ENCODE data around the gene SUV39H1.
"Not testable (repeated sequence)": the region's sequence is repeated elsewhere in the genome, so short reads cannot be mapped to it uniquely, and the experiment has no call there.

Gene SUV39H1, protein sequence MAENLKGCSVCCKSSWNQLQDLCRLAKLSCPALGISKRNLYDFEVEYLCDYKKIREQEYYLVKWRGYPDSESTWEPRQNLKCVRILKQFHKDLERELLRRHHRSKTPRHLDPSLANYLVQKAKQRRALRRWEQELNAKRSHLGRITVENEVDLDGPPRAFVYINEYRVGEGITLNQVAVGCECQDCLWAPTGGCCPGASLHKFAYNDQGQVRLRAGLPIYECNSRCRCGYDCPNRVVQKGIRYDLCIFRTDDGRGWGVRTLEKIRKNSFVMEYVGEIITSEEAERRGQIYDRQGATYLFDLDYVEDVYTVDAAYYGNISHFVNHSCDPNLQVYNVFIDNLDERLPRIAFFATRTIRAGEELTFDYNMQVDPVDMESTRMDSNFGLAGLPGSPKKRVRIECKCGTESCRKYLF

DNA sequence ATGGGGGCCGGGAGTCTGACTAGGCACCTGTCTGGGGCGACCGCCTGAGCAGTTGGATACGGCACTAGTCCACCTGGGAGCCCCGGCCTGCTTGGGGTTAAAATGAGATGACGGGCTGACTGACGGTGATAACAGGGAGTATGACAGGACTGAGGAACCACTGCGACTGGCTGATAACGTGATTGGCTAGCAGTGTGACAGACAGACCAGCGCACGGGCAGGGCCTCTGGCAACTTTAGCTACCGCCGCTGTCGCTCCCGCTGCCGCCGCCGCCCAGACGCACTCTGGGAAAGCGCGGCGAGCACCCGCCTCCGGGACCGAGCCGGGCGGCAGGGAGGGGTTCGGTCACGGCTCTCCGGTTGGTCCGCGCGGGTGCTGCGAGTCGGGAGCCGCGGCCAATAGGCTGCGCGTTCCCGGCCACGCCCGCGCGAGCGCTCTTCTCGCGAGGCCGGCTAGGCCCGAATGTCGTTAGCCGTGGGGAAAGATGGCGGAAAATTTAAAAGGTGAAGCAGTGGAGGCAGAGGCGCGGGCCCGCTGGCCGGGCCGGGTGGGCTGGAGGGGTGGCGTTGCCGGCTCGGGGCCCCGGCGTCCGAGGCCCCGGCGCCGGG, at the start of gene SUV39H1:
Gene SUV39H1, plus strand, starts transcription at position 434 of the 608 bp plus-strand sequence. Its CDS starts 51 bp downstream, at position 485.
- Histone ChIP-seq H3K9ac (ENCODE audit: low read length) (peak within 1 kb of the TSS; percentile 71), H3K9me3 (ENCODE audit: control insufficient read depth, insufficient read depth, low read depth, low read length) (peaks cover 22% of the 10 kb centered on the region; the same call in 1 of the 2 replicates), H3K27me3 (ENCODE audit: control insufficient read depth, insufficient read depth, low read length) (peaks cover 8% of the 10 kb centered on the region; the same call in 1 of the 2 replicates), H3K4me3 (ENCODE audit: low read depth, low read length) (peak within 1 kb of the TSS; percentile 73), H3K27ac (ENCODE audit: low read depth, low read length) (peak within 1 kb of the TSS; percentile 59; the same call in 1 of the 2 replicates), H3K36me3 (ENCODE audit: control insufficient read depth, insufficient read depth, low read length) (peaks cover 21% of the 10 kb centered on the region), H3K4me1 (ENCODE audit: control insufficient read depth, insufficient read depth, low read length) (peaks cover 29% of the 10 kb centered on the region)

DNA sequence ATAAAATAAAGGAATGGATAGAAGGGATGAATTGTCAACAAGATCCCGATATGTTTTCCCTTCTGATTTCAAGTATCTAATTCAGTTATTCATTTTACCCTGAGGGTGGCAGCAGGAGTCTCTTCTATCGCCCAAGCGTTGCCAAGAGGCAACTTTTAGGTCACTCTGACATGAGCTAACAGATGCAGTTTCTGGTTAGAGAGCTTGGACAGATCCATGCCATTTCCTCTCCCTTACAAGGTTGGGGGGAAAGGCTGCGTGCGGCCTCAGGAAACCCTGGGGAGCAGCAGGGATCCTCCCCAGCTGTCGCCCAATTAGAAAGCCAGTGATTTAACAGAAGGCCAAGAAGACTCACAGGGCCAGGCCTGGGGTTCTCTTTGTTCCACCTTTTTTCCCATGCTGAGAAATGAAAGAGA, 48.2 kb upstream of the SUV39H1 start:
- H3K9ac ChIP-seq (ENCODE audit: low read length), result no peak overlapping the region
- H3K4me1 ChIP-seq (ENCODE audit: control insufficient read depth, insufficient read depth, low read length), result no peaks in the 10 kb centered on the region; the same call in 1 of the 2 replicates
- no peak overlapping the region for H3K4me3 ChIP-seq (ENCODE audit: low read depth, low read length)
- H3K27ac ChIP-seq (ENCODE audit: low read depth, low read length), result no peak overlapping the region
- no peaks in the 10 kb centered on the region for H3K27me3 ChIP-seq (ENCODE audit: control insufficient read depth, insufficient read depth, low read length)
- no peaks in the 10 kb centered on the region for H3K36me3 ChIP-seq (ENCODE audit: control insufficient read depth, insufficient read depth, low read length)
- H3K9me3 ChIP-seq (ENCODE audit: control insufficient read depth, insufficient read depth, low read depth, low read length), result peaks cover 5% of the 10 kb centered on the region; the same call in 1 of the 2 replicates

DNA sequence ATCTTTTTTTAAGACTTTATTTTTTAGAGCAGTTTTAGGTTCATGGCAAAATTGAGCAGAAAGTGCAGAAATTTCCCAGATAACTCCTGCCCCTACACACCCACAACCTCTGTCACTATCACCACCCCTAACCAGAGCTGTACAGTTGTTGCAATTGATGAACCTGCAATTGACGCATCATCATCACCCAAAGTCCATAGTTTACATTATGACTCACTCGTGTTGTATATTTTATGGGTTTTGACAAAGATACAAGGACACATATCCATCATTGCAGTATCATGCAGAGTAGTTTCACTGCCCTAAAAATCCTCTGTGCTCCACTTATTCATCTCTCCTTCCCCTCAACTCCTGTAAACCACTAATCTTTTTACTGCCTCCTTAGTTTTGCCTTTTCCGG, 47.4 kb upstream of the SUV39H1 start:
- no peak overlapping the region for H3K9ac ChIP-seq (ENCODE audit: low read length)
- peaks cover 5% of the 10 kb centered on the region; the same call in 1 of the 2 replicates for H3K9me3 ChIP-seq (ENCODE audit: control insufficient read depth, insufficient read depth, low read depth, low read length)
- H3K27ac ChIP-seq (ENCODE audit: low read depth, low read length), result no peak overlapping the region
- H3K4me1 ChIP-seq (ENCODE audit: control insufficient read depth, insufficient read depth, low read length), result peaks cover 2% of the 10 kb centered on the region; the same call in 1 of the 2 replicates
- H3K36me3 ChIP-seq (ENCODE audit: control insufficient read depth, insufficient read depth, low read length), result no peaks in the 10 kb centered on the region
- H3K27me3 ChIP-seq (ENCODE audit: control insufficient read depth, insufficient read depth, low read length), result no peaks in the 10 kb centered on the region
- no peak overlapping the region for H3K4me3 ChIP-seq (ENCODE audit: low read depth, low read length)

DNA sequence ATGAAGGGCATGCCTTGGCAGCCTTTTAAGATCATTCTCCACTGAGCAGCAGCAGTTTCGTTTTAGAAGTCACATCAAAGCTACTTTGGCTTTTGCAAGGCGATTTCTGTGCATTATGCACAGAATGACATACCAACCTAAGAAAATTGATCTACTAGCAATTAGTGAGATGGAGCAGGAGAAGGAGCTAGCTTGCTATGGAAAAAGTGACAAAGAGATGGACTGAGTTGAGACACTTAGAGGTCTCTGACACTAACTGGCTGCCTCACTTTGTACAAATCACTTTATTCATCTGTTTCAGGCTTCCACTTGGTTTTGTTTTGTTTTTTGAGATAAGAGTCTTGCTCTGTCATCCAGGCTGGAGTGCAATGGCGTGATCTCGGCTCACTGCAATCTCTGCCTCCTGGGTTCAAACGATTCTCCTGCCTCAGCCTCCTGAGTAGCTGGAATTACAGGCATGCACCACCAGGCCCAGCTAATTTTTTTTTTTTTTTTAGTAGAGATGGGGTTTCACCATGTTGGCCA, 44.4 kb upstream of the SUV39H1 start:
- H3K27ac ChIP-seq (ENCODE audit: low read depth, low read length), result not testable (repeated sequence)

DNA sequence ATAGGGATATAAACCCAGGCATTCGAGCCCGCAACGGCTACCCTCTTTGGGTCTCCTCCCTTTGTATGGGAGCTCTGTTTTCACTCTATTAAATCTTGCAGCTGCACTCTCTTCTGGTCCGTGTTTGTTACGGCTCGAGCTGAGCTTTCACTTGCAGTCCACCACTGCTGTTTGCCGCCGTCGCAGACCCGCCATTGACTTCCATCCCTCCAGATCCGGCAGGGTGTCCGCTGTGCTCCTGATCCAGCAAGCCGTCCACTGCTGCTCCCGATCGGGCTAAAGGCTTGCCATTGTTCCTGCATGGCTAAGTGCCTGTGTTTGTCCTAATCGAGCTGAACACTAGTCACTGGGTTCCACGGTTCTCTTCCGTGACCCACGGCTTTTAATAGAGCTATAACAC, 41.8 kb upstream of the SUV39H1 start:
- not testable (repeated sequence) for H3K27ac ChIP-seq (ENCODE audit: low read depth, low read length); H3K36me3 ChIP-seq (ENCODE audit: control insufficient read depth, insufficient read depth, low read length); H3K27me3 ChIP-seq (ENCODE audit: control insufficient read depth, insufficient read depth, low read length); H3K9ac ChIP-seq (ENCODE audit: low read length); H3K4me3 ChIP-seq (ENCODE audit: low read depth, low read length); H3K4me1 ChIP-seq (ENCODE audit: control insufficient read depth, insufficient read depth, low read length)
- peaks cover 20% of the 10 kb centered on the region; the same call in 1 of the 2 replicates for H3K9me3 ChIP-seq (ENCODE audit: control insufficient read depth, insufficient read depth, low read depth, low read length)

More for the DNA sequence above, 44.4 kb upstream of the SUV39H1 start:
- not testable (repeated sequence) for H3K36me3 ChIP-seq (ENCODE audit: control insufficient read depth, insufficient read depth, low read length); H3K9ac ChIP-seq (ENCODE audit: low read length); H3K4me1 ChIP-seq (ENCODE audit: control insufficient read depth, insufficient read depth, low read length); H3K27me3 ChIP-seq (ENCODE audit: control insufficient read depth, insufficient read depth, low read length); H3K4me3 ChIP-seq (ENCODE audit: low read depth, low read length)
- peaks cover 15% of the 10 kb centered on the region; the same call in 1 of the 2 replicates for H3K9me3 ChIP-seq (ENCODE audit: control insufficient read depth, insufficient read depth, low read depth, low read length)

DNA sequence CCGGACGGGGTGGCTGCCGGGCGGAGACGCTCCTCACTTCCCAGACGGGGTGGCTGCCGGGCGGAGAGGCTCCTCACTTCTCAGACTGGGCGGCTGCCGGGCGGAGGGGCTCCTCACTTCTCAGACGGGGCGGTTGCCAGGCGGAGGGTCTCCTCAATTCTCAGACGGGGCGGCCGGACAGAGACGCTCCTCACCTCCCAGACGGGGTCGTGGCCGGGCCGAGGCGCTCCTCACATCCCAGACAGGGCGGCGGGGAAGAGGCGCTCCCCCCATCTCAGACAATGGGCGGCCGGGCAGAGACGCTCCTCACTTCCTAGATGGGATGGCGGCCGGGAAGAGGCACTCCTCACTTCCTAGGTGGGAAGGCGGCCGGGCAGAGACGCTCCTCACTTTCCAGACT, 36.8 kb upstream of the SUV39H1 start:
- not testable (repeated sequence) for H3K4me3 ChIP-seq (ENCODE audit: low read depth, low read length); H3K9ac ChIP-seq (ENCODE audit: low read length); H3K36me3 ChIP-seq (ENCODE audit: control insufficient read depth, insufficient read depth, low read length); H3K27ac ChIP-seq (ENCODE audit: low read depth, low read length); H3K4me1 ChIP-seq (ENCODE audit: control insufficient read depth, insufficient read depth, low read length); H3K27me3 ChIP-seq (ENCODE audit: control insufficient read depth, insufficient read depth, low read length)
- H3K9me3 ChIP-seq (ENCODE audit: control insufficient read depth, insufficient read depth, low read depth, low read length), result peaks cover 34% of the 10 kb centered on the region

DNA sequence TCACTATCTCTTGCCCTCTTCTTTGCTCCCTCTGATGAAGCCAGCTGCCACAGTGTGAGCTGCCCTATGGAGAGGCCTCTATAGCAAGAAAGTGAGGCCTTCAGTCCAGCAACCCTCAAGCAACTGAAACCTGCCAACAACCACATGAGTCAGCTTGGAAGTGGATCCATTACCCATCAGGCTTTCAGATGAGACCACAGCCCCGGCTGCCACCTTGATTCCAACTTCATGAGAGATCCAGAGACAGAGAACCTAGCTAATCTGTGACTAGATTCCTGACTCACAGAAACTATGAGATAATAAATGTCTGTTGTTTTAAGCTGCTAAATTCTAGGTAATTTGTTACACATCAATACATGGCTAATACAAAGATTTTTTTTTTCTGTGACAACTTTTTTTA, 33.3 kb upstream of the SUV39H1 start:
- H3K27ac ChIP-seq (ENCODE audit: low read depth, low read length), result no peak overlapping the region
- H3K9me3 ChIP-seq (ENCODE audit: control insufficient read depth, insufficient read depth, low read depth, low read length), result peaks cover 19% of the 10 kb centered on the region
- no peak overlapping the region for H3K9ac ChIP-seq (ENCODE audit: low read length)
- no peaks in the 10 kb centered on the region for H3K27me3 ChIP-seq (ENCODE audit: control insufficient read depth, insufficient read depth, low read length)
- H3K36me3 ChIP-seq (ENCODE audit: control insufficient read depth, insufficient read depth, low read length), result no peaks in the 10 kb centered on the region
- H3K4me3 ChIP-seq (ENCODE audit: low read depth, low read length), result no peak overlapping the region
- no peaks in the 10 kb centered on the region for H3K4me1 ChIP-seq (ENCODE audit: control insufficient read depth, insufficient read depth, low read length)

DNA sequence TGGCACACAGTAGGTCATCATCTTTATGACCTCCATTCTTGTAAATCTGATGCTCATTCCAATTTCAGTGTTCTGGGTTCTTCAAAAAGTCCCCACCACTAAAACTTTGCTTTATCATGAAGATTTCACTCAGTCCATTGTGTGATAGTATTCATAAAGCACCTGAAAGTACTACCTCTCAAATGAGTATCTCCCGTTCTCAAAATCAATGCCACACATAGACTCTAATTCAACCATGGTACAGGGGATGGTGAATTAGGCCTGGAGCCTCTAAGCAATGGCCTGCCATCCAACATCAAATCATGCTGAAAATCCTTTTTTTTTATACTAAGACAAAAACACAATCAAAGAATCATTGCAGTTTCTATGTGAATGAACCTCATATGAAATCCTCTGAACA, 32.4 kb upstream of the SUV39H1 start:
- H3K27me3 ChIP-seq (ENCODE audit: control insufficient read depth, insufficient read depth, low read length), result no peaks in the 10 kb centered on the region
- no peak overlapping the region for H3K4me3 ChIP-seq (ENCODE audit: low read depth, low read length)
- H3K4me1 ChIP-seq (ENCODE audit: control insufficient read depth, insufficient read depth, low read length), result no peaks in the 10 kb centered on the region
- no peak overlapping the region for H3K9ac ChIP-seq (ENCODE audit: low read length)
- peaks cover 19% of the 10 kb centered on the region for H3K9me3 ChIP-seq (ENCODE audit: control insufficient read depth, insufficient read depth, low read depth, low read length)
- no peak overlapping the region for H3K27ac ChIP-seq (ENCODE audit: low read depth, low read length)
- no peaks in the 10 kb centered on the region for H3K36me3 ChIP-seq (ENCODE audit: control insufficient read depth, insufficient read depth, low read length)

DNA sequence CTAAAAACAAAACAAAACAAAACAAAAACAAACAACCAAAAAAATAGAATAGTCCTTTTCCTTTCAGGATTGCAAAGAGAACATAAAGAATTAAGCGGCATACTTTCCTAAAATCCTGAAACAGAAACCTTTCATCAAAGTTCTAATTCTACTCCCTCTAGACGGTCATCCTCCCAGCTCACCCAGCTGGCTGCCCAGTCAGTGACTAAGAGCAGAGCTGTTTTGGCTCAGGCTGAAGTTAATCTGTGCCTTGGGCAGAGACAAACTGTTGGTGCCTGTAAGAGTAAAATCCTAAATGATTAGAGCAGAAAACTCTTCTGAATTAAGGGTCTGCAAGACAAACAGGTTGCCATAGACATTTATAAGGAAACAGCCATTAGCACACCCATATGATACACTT, 30.5 kb upstream of the SUV39H1 start:
- Histone ChIP-seq H3K27ac (ENCODE audit: low read depth, low read length) (no peak overlapping the region), H3K36me3 (ENCODE audit: control insufficient read depth, insufficient read depth, low read length) (no peaks in the 10 kb centered on the region), H3K9me3 (ENCODE audit: control insufficient read depth, insufficient read depth, low read depth, low read length) (peaks cover 15% of the 10 kb centered on the region; the same call in 1 of the 2 replicates), H3K9ac (ENCODE audit: low read length) (no peak overlapping the region), H3K4me3 (ENCODE audit: low read depth, low read length) (no peak overlapping the region), H3K4me1 (ENCODE audit: control insufficient read depth, insufficient read depth, low read length) (no peaks in the 10 kb centered on the region), H3K27me3 (ENCODE audit: control insufficient read depth, insufficient read depth, low read length) (no peaks in the 10 kb centered on the region)

DNA sequence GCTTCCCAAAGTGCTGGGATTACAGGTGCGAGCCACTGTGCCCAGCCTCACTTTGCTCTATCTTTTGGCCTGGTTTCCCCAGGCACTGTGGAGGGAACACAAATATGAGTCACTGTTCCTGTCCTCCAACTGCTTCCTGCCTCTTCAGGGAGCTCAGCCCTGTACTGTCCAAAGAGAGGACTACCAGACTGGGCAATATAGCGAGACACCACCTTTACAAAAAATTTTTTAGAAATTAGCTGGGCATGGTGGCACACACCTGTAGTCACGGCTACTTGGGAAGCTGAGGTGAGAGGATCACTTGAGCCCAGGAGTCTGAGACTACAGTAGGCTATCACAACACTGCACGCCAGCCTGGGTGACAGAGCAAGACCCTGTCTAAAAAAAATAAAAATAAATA, 29.9 kb upstream of the SUV39H1 start:
- H3K9ac ChIP-seq (ENCODE audit: low read length), result no peak overlapping the region
- H3K4me3 ChIP-seq (ENCODE audit: low read depth, low read length), result no peak overlapping the region
- H3K9me3 ChIP-seq (ENCODE audit: control insufficient read depth, insufficient read depth, low read depth, low read length), result peaks cover 13% of the 10 kb centered on the region; the same call in 1 of the 2 replicates
- H3K4me1 ChIP-seq (ENCODE audit: control insufficient read depth, insufficient read depth, low read length), result no peaks in the 10 kb centered on the region
- H3K36me3 ChIP-seq (ENCODE audit: control insufficient read depth, insufficient read depth, low read length), result no peaks in the 10 kb centered on the region
- H3K27ac ChIP-seq (ENCODE audit: low read depth, low read length), result no peak overlapping the region
- no peaks in the 10 kb centered on the region for H3K27me3 ChIP-seq (ENCODE audit: control insufficient read depth, insufficient read depth, low read length)

DNA sequence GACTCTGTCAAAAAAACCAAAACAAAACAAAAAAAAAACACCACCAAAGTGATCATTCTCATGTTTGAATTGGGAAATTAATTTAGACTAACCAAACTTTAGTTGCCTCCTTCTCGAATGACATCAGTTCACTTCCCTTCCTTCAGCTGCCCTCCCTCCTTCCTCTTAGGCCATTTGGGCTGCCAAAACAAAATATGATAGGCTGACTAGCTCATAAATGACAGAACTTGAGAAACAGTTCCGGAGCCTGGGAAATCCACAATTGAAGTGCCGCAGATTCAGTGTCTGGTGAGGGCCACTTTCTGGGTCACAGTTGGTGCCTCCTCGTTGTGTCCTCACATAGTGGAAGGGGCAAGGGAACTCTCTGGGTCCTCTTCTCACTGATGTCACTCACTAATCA, 29.0 kb upstream of the SUV39H1 start:
- Histone ChIP-seq H3K27me3 (ENCODE audit: control insufficient read depth, insufficient read depth, low read length) (no peaks in the 10 kb centered on the region), H3K27ac (ENCODE audit: low read depth, low read length) (no peak overlapping the region), H3K4me3 (ENCODE audit: low read depth, low read length) (no peak overlapping the region), H3K4me1 (ENCODE audit: control insufficient read depth, insufficient read depth, low read length) (no peaks in the 10 kb centered on the region), H3K9ac (ENCODE audit: low read length) (no peak overlapping the region), H3K9me3 (ENCODE audit: control insufficient read depth, insufficient read depth, low read depth, low read length) (peaks cover 13% of the 10 kb centered on the region; the same call in 1 of the 2 replicates), H3K36me3 (ENCODE audit: control insufficient read depth, insufficient read depth, low read length) (no peaks in the 10 kb centered on the region)

All from HUES6 (cell line).